Liver (tissue), 3 donors: Measurements from ENCODE around the gene UBFD1.

ENCODE experiments used
- RAD21 ChIP-seq, 2 donors: IDR thresholded peaks; 2 replicates each; pipeline ENCODE4 v1.6.1; 2016; ENCODE audit warnings: antibody characterized with exemption in 2 of 2, mild to moderate bottlenecking in 2 of 2
- TF ChIP-seq, protein P1 (sequence below): fragments of 150-350 bp; IDR thresholded peaks from 2 replicates; pipeline ENCODE4 v1.5.1; 2017; ENCODE audit warnings: improper control_type of control experiment, low read depth, low read length; ENCODE audit not compliant: missing input control
- donor health status: healthy.
- donor health status: healthy.

DNA sequence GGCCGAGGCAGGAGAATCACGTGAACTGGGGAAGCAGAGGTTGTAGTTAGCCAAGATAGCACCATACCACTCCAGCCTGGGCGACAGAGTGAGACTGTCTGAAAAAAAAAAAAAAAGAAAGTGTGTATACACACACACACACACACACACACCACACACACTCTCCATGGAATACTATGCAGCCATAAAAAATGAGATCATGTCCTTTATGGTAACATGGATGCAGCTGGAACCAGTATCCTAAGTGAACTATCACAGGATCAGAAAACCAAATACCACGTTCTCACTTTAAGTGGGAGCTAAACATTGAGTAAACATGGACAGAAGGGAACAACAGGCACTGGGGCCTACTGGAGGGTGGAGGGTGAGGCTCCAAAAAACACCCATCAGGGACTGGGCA, 21.8 kb downstream of the UBFD1 start:
- TF ChIP-seq, protein P1, sequence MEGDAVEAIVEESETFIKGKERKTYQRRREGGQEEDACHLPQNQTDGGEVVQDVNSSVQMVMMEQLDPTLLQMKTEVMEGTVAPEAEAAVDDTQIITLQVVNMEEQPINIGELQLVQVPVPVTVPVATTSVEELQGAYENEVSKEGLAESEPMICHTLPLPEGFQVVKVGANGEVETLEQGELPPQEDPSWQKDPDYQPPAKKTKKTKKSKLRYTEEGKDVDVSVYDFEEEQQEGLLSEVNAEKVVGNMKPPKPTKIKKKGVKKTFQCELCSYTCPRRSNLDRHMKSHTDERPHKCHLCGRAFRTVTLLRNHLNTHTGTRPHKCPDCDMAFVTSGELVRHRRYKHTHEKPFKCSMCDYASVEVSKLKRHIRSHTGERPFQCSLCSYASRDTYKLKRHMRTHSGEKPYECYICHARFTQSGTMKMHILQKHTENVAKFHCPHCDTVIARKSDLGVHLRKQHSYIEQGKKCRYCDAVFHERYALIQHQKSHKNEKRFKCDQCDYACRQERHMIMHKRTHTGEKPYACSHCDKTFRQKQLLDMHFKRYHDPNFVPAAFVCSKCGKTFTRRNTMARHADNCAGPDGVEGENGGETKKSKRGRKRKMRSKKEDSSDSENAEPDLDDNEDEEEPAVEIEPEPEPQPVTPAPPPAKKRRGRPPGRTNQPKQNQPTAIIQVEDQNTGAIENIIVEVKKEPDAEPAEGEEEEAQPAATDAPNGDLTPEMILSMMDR: no peak
- TF ChIP-seq RAD21 (IDR thresholded peaks at IDR 0.05): no peak
